DMS153 treated with DMSO at 0.1 percent for 48 hours (cell line): ENCODE measurements around the gene BICRA.

Source experiments
- DNase-seq: peaks from one replicate; lab custom pipeline; 2025; ENCODE audit not compliant: unreplicated experiment; lab: John Stamatoyannopoulos, UW

BICRA gene

DNA sequence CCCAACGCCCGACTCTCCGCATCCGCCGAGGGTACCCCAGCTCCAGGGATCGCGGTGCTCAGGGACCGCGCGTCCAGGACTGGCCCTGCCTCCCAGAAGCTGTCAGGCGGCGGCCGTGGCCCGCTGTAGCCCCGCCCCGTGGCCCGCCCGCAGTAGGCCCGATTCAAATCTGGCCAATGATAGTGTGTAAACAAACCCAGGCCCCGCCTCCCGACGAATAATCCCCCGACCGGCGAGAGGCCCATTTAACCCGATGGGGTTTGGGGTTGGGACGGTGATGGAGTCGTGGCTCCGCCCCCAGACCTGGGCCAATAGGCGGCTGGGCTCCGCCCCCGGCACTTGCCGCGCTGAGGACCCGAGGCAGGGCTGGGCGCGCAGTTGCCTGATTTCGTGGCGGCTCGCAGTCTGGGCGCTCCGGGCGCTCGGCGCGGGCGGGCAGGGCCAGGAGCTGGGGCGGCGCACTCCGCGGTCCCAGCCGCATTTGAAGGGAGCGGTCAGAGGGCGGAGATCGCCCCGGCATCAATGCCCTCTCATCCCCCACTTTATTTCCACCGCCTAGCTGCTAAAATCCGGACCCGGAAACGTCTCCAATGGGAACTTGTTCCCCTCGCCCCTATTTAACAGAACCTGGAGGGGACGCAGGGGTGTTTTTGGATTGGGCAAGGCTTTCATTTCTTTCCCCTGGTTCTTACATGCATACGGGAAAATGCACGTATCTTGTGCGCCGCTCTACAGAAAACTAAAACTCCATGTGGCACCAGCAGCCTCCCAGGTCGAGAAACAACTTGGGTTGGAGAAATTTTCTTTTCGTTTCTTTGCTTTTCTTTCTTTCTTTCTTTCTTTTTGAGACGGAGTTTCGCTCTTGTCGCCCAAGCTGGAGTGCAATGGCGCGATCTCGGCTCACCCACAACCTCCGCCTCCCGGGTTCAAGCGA is 8.4 kb upstream of the BICRA start:
- peak; percentile 95 for DNase-seq

DNA sequence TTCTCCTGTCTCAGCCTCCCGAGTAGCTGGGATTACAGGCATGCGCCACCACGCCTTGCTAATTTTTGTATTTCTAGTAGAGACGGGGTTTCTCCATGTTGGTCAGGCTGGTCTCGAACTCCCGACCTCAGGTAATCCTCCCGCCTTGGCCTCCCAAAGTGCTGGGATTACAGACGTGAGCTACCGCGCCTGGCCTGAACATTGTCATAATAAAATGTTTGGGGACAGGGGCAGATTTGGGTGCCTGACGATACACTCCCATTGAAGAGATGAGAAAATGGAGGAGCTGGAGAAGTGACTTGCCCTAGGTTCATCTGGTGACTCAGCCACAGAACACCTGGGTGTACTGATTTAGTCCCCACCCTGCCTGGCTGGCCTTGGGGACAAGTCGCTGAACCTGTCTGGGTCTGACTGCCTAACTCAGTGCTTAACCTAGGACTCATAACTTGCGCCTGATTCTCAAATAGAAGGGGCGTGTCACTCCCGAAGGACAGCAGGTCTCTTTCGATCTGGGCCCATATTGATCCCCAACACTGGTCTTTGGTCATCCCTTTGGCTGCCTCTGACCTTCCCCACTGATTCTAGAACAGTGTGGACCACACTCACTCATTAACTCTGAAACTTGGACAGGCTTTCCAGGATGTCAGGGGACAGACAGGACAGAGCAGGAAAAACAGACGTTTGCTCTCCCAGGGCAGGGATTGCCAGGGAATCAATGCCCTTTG is 7.6 kb upstream of the BICRA start:
- DNase-seq, result no peak

GRCh38 chr19:47603706-47604565 is 5.0 kb upstream of the BICRA start:
- no peak for DNase-seq

DNA sequence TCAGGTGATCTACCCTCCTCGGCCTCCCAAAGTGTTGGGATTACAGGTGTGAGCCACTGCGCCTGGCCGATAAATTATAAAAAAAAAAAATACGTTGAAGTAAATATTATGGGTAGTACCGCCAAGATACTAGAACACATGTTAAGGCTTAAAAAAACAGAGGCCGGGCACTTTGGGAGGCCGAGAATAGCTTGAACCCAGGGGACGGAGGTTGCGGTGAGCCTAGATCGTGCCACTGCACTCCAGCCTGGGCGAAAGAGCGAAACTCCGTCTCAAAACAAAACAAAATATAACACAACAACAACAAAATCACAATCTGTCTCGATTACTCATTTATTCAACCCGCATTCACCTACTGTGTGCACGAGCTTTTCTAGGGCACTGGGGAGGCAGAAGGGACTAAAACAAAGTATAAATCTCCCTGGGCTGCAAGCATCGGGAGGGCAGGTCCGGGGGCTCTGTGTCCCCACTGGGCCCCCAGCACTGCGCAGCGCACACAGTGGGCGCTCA is 1.3 kb upstream of the BICRA start:
- DNase-seq, result no peak

GRCh38 chr19:47608074-47608918 is 638 bp upstream of the BICRA start:
- DNase-seq, result peak; percentile 63

GRCh38 chr19:47609906-47610894 is 1.3 kb downstream of the BICRA start:
- peak; percentile 15 for DNase-seq

DNA sequence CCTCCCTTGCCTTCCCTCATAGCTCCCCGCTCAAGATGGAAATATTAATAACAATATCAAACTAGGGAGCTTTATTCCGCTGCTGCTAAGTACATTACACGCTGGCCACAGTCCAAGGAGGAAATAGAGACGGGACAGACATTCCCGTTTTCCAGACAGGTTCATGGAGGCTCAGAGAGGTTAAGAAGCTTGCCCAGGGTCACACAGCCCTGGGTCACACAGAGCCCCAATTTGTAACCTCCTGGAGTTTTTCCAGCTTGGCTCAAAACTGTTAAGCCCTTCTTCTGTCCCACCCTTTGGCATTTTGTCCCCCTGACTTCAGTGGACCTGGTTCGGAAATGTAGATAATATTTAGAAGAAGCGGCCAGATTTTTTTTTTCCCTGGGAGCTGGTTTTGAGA is 2.0 kb downstream of the BICRA start:
- no peak for DNase-seq

DNA sequence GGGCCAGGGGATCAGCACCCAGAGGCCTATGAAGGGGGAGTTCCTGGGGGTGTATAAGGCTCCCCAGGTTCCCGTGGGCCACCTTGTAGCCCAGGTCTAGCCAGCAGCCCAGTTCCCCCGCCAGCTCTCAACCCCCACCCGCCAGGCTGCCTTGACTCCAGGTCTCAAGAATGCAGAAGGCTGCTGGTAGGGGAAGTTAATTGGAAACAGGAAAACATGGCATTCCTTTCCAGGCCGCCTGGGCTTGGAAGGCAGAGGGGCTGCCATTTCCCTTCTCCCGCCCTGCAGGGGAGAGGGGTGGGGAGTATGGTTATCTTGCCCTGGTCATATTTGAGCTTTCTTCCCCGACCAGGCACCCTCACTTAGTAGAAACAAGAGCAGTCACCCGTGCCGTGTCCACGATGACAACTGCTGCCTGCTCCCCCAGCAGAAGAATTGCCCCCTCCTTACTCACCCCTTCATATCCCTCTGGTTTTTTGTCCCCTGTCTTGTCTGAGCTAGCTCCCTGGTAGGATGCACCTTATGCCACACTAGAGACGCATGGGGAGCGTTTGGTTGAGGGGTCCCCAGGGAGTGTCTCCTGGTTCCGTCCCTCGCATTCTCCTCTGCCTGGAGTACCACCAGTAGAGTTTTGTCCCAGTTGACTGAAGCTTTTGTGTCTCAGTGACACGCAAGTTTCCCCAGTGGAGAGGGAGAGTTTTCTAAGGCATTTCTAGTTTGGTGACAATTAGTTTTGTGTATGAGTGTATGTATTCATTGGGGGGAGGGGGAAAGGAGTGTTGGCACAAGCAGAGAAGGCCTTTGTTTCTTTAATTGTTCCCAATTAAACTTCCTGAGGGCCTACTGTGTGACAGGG is 4.5 kb downstream of the BICRA start:
- no peak for DNase-seq

DNA sequence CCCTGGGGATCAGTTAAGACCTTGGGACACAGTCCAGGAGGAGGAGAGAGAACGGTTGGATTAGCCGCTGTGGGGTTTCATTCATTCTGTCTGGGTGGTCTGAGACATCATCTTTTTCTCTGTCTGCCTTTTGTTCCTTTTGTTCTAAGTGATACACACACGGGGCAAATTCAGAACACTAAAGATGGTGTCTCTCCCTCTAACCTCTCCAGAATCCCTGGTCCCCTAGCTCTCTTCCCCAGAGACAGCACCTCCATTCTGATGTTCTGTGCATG is 5.0 kb downstream of the BICRA start:
- no peak for DNase-seq

DNA sequence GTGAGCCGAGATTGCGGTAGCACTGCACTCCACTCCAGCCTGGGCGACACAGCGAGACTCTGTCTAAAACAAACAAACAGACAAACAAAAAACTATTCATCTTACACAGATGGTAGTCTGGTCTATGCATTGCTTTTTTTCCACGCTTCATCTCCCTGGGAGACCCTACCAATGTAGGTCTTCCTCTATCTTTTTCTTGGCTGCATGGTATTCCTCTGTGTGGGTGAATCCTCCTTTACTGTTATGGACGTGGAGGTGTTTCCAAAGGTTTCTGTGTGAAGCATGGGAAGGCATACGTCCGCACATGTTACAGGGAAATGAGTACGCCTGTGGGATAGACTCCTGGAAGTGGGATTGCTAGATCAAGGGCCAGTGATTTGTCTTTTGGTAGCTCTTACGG is 5.6 kb downstream of the BICRA start:
- DNase-seq, result no peak

- no peak for DNase-seq
Observed at GRCh38 chr19:47615230-47615629, 6.3 kb downstream of the BICRA start.

- no peak for DNase-seq
Observed at GRCh38 chr19:47615714-47616113, 6.8 kb downstream of the BICRA start.

DNA sequence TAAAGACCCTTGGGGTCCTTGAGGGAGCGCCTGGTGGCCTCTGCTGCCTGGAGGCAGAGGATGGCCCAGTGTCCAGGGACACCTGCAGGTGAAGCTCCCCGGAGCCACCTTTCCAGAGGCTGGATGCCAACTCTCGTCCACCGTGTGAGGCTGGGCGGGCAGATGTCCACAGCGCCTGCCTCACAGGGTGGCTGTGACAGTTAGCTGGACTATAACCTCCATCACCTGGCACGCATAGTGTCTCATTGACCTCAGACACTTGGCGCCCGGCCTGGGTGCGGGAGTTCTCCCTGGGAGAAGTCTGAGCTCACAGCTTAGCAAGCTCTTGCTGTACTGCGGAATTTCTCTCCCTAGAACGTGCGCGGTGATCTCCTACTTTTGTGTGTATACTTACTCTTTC is 9.8 kb downstream of the BICRA start:
- DNase-seq, result no peak

DNA sequence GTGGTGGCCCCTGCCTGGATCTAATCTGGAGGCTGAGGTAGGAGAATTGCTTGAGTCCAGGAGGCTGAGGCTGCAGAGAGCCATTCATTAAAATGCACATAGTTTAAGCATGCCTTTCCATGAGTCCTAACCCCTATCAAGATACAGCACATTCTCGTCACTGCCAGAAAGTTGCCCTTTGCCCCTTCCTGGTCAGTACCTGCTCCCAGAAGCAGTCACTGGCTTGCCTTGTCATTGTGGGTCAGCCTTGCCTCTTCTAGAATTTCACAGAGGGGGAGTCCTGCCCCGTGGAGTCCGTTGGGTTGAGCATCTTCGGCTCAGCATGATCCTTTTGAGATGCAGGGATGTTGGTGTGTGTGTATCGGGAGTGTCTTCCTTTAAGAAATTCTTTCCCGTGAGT is 10.8 kb downstream of the BICRA start:
- DNase-seq, result no peak

DNA sequence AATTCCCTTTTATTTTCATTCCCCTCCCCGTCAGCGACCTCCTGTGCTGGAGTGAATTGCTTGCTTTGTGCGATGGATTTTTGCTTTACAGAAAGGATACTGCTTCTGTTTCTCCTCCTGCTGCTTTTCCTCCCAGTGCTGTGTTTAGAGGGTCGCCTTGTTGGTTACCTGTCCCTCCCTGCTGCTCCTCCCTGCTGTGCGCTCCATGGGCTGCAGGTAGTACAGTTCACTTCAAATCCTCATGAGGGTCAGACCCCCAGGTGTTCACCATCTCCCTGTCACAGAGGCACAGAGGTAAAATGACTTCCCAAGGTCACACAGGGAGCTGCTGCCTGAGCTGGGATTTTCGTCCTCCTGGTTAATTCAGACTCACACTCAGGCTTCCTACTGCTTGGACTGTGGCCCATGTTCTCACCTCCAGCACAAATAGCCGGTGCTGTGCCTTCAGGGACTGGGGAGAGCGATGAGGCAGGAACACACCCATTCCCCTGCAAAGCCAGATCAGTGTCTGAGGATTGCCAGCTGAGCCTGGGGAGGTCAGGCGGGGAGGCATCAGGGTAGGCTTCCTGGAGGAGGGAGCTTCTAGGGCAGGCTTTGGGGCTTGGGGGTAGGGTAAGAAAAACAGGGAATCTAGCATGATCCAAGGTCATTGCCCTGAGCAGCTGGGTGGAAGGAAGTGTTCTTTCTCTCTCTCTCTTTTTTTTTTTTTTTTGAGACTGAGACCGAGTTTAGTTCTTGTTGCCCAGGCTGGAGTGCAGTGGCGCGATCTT is 14.4 kb downstream of the BICRA start:
- no peak for DNase-seq

GRCh38 chr19:47623921-47624391 is 15.0 kb downstream of the BICRA start:
- no peak for DNase-seq

- no peak for DNase-seq
Observed at GRCh38 chr19:47625650-47626049, 16.7 kb downstream of the BICRA start.
